SK-N-MC (cell line): ENCODE measurements around the gene DTNBP1.

Experiments
- FOXP2 ChIP-seq: optimal IDR thresholded peaks from 2 replicates; pipeline ENCODE3; 2011; ENCODE audit warnings: mild to moderate bottlenecking, moderate library complexity; ENCODE audit not compliant: insufficient read depth; ENCODE audit errors: extremely low read length, control extremely low read depth
- POLR2AphosphoS5 ChIP-seq: IDR thresholded peaks from 2 replicates; pipeline ENCODE4 v1.6.1; 2012; ENCODE audit warnings: mild to moderate bottlenecking, low read depth, low read length, borderline replicate concordance

DNA sequence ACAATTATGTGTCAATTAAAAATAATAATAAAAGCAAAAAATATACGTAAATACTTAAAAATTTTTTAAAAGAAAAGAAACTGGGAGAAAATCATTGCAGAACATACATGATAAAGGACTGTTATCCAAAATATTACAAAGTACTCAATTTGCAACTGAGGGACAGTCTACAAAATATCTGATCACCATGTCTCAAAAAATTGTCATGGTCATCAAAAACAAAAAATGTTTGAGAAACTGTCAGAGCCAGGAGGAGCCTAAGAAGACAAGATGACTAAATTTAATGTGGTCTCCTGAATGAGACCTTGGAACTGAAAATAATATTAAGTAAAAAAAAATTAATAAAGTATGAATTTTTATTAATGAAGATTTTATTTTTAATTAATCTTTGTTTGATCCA is 43.5 kb downstream of the DTNBP1 start:
- no peak for TF ChIP-seq POLR2AphosphoS5
- no peak for TF ChIP-seq FOXP2
